ENCODE data around the gene ATP11A.

Gene ATP11A

DNA sequence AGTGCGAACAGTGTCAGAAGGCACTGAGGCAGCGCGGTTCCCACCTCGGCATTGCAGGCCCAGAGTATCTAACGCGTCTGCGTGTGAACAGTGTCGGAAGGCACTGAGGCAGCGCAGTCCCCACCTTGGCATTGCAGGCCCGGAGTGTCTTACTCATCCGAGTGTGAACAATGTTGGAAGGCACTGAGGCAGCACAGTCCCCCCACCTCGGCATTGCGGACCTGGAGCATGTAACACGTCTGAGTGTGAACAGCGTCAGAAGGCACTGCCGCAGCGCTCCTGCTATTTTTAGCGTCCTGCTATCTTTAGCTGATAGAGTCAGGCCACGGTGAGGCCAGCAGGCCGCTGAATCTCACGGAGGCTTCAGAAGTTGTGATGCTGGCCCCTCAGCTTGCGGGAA lies 39.6 kb downstream of the ATP11A start:
- TF ChIP-seq GATA2 (IDR thresholded peaks at IDR 0.05; ENCODE audit: low read depth, low read length) (no peak), GATA3 (IDR thresholded peaks at IDR 0.05; ENCODE audit: low read depth, low read length) (no peak)

- TF ChIP-seq GATA2 (IDR thresholded peaks at IDR 0.05; ENCODE audit: low read depth, low read length) (no peak), GATA3 (IDR thresholded peaks at IDR 0.05; ENCODE audit: low read depth, low read length) (no peak)
Measured at GRCh38 chr13:112730157-112730671, 40.4 kb downstream of the ATP11A start.

DNA sequence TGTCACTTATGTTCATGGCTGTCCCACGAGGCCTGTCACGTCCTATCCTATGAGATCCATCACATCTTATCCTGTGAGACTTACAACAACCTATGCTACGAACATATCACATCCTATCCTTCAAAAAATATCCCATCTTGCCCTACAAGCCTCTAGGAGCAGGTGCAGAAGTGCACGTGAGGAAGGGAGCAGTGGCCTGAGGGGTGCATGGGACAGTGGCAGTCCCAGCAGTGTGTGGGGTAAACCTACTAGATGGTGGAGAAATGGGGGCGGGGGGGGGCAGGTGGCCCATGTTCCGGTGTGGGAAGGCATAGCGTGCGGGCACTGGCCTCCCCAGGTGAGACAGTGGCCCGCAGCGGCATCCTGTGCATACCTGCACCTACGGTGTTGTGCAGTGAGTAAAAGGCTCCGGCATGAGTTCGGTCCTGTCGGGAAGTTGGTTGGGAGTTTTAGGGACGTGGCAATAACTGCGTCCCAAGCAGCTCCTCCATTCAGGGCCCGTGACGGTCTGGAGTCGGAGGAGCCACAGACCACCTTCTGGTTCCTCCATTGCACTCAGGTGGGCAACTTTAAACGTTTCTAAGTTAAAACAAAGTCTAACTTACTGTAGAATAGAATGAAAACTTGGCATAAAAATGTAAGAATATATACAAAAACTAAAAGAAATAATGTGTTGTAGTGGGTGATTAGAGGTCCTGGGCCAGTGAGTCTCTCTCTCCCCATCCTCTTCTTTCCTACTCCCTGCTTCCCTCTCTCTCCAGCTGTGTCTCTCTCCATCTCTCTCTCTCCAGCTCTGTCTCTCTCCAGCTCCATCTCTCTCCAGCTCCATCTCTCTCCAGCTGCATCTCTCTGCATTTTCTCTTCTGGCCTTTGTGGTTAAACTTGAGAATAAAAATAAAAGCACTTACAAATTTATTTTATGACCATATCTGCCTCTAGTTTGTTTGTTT lies 42.1 kb downstream of the ATP11A start:
- TF ChIP-seq GATA3 (IDR thresholded peaks at IDR 0.05; ENCODE audit: low read depth, low read length) = no peak
- TF ChIP-seq GATA2 (IDR thresholded peaks at IDR 0.05; ENCODE audit: low read depth, low read length) = no peak

DNA sequence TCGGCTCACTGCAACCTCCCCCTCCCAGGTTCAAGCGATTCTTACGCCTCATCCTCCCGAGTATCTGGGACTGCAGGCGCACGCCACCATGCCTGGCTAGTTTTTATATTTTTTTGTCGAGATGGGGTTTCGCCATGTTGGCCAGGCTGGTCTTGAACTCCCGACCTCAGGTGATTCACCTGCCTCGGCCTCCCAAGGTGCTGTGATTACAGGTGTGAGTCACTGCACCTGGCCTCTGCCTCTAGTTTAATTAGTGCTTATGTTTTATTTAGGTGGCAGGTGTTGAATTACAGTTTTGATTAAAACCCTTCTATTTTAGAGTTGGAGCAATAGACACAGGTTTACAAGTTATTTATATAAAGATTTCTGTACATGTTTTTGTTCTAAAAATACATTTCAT lies 42.8 kb downstream of the ATP11A start:
- TF ChIP-seq GATA3 (IDR thresholded peaks at IDR 0.05; ENCODE audit: low read depth, low read length) (no peak), GATA2 (IDR thresholded peaks at IDR 0.05; ENCODE audit: low read depth, low read length) (no peak)

DNA sequence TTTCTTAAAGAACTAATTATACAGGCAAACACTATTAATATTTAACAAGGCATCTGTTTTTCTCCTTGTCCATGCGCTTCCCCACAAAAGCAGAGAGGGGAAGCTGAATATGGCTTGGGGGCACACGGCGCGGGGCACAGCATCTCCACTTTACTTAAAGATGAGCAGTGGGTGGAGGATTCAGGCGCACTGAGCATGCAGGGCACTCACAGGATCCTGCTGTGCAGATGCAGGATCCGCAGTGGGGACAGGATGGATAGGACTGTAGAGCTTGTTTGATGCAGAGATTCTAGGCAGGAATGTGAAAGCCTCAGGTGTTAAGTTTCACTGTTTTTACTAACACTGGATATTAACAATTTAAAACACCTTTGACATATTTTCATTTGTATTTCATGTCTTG lies 43.3 kb downstream of the ATP11A start:
- TF ChIP-seq GATA2 (IDR thresholded peaks at IDR 0.05; ENCODE audit: low read depth, low read length) = no peak
- TF ChIP-seq GATA3 (IDR thresholded peaks at IDR 0.05; ENCODE audit: low read depth, low read length) = no peak

DNA sequence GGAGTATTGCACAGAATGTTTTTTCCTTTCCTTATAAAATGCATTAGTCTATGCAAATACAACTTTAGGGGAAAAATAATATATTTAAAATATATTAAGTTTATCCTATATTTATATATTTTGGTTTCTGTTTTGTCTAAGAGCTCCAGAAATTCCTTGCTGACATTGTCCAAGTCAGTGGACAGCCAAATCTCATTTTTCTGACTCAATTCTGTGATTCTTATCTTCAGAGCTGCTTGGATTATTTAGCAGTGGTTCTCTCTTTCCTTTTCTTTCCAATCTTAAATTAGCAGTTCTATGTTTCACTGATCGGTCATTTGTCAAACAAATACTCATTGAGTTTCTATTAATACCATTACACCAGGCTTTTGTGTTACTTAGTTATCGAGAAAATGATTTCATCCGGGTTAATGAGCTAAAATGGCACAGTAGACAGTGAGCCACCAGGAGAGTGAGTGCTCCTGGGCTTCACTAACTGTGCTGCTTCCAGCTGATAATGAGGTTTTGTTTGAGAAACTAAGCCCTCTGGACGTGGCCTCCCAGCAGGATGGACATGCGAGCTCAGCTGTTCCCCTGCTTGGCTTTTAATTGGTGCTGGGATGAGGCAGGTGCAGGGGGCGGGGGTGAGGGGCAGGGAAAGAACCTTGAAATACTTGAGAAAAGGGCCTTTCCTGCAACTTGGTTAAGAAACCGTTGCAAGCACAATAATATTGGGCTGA lies 44.0 kb downstream of the ATP11A start:
- TF ChIP-seq GATA2 (IDR thresholded peaks at IDR 0.05; ENCODE audit: low read depth, low read length) = no peak
- no peak for TF ChIP-seq GATA3 (IDR thresholded peaks at IDR 0.05; ENCODE audit: low read depth, low read length)

DNA sequence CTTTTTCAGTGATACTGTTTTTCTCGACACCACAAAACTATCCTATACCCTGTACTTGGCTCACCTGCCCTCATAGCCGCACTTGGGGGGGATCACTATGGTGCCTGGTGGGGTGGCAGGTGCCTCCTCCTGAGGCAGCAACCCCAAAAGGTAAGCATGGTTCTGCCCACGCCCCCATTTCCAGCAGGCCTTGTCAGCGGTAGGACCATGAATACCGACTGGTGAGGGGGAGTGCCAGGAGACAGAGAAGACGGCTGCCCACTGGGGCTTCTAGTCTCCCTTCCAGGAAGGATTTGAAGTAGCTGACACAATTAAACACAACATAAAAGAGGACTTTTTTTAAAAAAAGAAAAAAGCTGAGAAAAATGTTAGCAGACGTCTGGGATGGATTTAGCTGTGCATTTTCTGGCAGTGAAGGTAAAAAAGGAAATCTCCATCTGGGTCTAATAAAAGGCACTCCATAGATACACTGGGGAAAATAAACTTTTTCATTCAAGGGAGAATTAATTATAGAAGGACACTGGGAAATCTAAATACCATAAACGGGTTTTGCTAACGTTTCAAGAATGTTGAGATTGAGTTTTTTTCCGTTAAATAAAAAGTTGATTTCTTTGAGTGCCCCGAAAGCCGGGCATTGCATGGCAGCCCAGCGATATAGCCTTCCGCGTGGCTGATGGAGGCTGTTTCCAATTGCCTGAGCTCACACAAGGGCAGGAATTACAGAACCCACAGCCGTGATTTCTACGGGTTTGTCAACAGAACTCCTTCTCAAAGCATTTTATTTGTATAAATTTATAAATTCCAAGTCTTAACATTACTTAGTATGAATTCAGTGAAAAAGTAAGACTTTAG lies 45.1 kb downstream of the ATP11A start:
- no peak for TF ChIP-seq GATA3 (IDR thresholded peaks at IDR 0.05; ENCODE audit: low read depth, low read length)
- TF ChIP-seq GATA2 (IDR thresholded peaks at IDR 0.05; ENCODE audit: low read depth, low read length) = no peak

- TF ChIP-seq GATA2 (IDR thresholded peaks at IDR 0.05; ENCODE audit: low read depth, low read length) = no peak
- no peak for TF ChIP-seq GATA3 (IDR thresholded peaks at IDR 0.05; ENCODE audit: low read depth, low read length)
Measured at GRCh38 chr13:112735791-112736190, 46.0 kb downstream of the ATP11A start.

GRCh38 chr13:112737294-112737693 lies 47.5 kb downstream of the ATP11A start:
- TF ChIP-seq GATA3 (IDR thresholded peaks at IDR 0.05; ENCODE audit: low read depth, low read length) = no peak
- no peak for TF ChIP-seq GATA2 (IDR thresholded peaks at IDR 0.05; ENCODE audit: low read depth, low read length)

- no peak for TF ChIP-seq GATA3 (IDR thresholded peaks at IDR 0.05; ENCODE audit: low read depth, low read length)
- no peak for TF ChIP-seq GATA2 (IDR thresholded peaks at IDR 0.05; ENCODE audit: low read depth, low read length)
Measured at GRCh38 chr13:112738606-112739005, 48.8 kb downstream of the ATP11A start.

DNA sequence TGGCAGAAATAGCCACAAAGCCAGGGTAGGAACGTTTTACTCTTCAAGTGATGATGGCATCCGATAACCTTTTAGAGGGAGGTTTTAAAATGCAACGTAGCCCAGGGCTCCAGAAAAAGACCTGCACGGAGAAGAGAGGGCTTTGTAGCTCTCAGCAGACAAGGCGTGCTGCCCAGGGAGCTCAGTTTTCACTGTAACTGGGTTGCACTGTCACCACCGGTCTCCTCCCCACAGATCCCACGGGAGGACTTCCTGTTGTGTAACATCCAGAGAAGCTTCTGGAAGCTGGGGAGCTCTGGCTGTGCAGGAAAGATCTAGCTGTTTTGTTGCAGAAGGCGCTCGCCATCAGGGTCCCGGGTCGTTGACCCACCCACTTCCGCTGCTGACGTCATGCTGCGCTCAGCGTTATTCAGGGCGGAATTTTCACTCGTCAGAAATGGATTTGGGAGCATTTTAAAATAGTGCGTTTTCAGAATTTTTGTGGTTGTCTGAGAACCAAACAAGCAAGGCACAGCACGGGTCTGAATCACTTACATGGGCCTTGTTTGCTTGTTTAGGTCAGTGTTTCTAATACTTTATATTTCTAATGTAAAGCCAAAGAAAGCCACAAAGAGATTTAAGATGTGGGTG lies 50.8 kb downstream of the ATP11A start:
- TF ChIP-seq GATA2 (IDR thresholded peaks at IDR 0.05; ENCODE audit: low read depth, low read length) (no peak), GATA3 (IDR thresholded peaks at IDR 0.05; ENCODE audit: low read depth, low read length) (no peak)

DNA sequence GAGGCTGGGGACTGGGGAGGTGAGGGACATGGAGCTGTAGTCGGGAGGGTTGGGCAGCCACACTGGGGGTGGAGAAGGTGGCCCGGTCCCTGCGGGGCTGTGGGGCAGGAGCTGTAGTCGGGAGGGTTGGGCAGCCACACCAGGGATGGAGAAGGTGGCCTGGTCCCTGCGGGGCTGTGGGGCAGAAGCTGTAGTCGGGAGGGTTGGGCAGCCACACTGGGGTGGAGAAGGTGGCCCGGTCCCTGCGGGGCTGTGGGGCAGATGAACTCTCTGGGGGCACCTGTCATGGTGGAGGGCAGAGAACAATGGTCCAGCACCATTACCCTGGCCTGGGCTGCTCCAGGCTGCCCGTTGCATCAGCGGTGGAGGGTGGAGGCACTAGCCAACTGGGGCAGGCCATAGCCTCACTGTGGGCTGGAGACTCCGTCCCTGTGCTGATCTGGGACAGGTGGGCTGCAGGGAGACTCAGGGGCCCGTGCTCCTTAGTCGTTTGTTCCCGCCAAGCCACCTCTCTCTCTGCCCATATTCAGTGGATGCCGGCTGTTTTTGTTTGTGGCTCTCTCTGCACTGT lies 51.4 kb downstream of the ATP11A start:
- TF ChIP-seq GATA2 (IDR thresholded peaks at IDR 0.05; ENCODE audit: low read depth, low read length) = no peak
- no peak for TF ChIP-seq GATA3 (IDR thresholded peaks at IDR 0.05; ENCODE audit: low read depth, low read length)
